Muscle of back (tissue), 11 donors: ENCODE data around the gene IGFBP5. TPM values are rescaled to one million over a fixed set of nuclear protein-coding genes. Genes with fewer than 3 reads are reported as not detected.

ENCODE experiments used
- DNase-seq, 3 donors: peaks; one replicate each; pipeline versions ENCODE4 v3.0.0 to v3.0.0-alpha.2; 2013
- polyA plus RNA-seq, 10 donors: library from polyadenylated mRNA; unstranded; fragments of 120-200 nt; gene quantifications; one replicate each; pipeline ENCODE4 v1.2.1, GENCODE V29; 2013; ENCODE audit not compliant: insufficient read length in 10 of 10

The IGFBP5 gene
- polyA plus RNA-seq, 10 donors: 360 to 578 (median 472) TPM

DNA sequence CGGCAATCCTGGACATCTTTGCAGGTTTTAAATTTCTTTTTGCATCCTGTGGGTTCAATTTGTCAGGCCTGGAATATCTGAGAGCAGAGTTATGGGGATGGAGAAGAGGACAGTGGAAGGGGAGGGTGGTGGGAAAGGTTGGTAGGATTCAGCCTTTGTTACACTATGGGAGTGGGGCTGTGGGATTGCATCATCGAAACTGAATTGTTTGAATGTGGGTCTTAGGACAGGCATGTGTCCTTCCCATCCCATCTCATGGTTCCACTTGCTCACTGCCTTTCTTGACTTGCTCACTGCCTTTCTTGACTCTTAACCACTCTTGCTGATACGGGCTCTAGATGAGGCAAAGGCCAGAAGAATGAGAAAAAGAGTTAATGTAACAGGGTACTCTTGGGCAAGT, 49.2 kb downstream of the IGFBP5 start:
- no peak for DNase-seq

DNA sequence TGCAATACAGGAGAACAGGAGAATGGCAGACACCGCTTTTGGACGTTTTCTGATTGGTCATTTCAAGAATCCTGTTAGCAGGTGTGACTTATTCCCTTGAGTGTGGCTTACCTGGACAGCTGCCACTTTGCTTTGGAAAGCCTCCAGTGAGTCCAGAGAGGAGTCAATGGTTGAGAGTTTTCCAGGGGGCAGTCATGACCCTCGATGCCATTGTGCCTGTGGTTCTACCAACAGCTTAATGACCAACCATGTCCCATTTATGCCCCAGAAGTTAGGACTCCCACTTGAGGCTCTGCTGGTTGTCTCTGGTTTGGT, 49.8 kb downstream of the IGFBP5 start:
- DNase-seq: no peak

DNA sequence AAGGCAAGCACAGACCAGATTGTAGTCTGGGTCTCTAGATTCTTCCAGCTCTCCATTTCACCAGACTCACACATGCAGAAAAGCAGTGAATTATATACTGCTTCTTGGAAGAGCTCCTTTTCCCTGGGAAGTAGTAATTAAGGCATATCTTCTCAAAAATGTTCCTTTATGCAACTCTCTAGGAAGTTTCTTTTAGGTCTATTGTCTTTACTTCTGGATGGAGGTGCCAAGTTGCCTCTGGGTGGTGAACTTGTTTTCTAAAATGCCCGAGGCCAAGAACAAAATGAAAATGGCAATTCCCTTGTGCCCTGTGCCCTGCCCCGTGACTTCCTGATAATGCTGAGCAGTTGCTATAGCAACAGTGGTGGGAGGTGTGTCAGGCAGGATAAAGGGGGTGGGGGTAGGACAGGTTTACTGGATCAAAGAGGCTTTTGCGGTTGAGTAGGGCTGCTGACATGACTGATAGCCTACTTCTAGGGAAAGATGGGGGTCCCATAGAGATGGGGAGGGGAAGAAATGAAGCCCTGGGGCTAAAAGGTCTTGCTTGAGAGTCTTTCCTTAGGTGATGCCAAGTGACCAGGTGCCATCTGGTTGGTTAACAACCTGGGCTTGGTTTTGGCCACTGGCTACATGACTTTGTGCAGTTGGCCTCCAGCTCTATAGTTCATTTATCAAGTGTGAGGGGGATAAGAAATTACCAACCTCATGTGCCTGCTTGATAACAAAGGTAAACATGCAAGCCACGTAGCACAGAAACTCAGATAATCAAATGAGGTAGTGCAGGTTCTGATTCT, 50.3 kb downstream of the IGFBP5 start:
- DNase-seq: no peak

DNA sequence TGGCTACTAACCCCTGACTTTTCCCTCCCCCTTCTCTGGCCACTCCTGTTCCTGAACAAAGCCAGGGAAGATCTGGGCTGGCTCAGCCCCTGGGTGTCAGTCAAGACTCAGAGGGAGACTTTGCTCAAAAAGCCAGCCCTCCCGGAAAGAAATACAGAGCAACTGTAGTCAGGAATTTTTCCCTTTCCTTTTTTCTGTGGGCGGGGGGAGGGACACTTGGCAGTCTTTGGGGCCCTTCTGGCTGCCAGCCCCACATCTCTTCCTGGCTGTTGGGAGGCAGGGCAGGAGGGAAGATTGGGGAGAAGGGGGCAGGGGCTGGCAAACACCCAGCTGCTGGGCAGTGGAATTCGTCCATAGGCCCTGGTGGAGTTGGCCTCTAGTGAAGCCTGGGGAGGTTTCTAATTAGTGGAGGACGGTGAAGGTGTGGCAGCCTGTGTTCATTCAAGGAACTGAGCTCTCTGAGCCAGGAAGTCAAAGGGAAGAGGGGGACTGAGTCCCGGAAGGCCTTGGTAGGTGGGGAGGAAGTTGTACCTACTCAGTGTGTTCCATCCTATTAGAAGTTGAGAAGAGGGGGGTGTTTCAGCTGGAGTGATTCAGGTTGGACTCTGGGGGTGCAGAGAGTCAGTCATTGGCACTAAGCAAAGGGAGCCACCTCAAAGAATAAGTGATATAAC, 51.2 kb downstream of the IGFBP5 start:
- DNase-seq: peak in 1 of 3 donors; percentile 75

DNA sequence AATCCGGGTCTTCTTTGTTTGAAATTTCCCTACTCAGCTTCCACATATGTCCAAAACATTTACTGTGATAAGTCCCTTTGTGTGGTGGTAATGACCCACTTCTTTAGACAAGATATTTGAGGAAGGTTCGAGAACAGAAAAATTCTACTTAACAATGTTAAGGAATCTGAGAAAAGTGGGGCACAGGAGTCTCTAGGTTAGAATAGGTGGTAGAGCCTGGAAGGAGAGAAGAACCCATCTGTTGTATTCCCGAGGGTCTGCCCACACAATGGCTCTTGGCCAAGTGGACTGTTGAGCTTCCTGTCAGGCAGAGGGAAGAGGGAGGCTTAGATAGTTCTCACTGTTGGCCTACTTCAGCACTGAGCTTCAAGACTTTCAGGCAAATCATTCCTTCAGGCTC, 57.9 kb downstream of the IGFBP5 start:
- no peak for DNase-seq

DNA sequence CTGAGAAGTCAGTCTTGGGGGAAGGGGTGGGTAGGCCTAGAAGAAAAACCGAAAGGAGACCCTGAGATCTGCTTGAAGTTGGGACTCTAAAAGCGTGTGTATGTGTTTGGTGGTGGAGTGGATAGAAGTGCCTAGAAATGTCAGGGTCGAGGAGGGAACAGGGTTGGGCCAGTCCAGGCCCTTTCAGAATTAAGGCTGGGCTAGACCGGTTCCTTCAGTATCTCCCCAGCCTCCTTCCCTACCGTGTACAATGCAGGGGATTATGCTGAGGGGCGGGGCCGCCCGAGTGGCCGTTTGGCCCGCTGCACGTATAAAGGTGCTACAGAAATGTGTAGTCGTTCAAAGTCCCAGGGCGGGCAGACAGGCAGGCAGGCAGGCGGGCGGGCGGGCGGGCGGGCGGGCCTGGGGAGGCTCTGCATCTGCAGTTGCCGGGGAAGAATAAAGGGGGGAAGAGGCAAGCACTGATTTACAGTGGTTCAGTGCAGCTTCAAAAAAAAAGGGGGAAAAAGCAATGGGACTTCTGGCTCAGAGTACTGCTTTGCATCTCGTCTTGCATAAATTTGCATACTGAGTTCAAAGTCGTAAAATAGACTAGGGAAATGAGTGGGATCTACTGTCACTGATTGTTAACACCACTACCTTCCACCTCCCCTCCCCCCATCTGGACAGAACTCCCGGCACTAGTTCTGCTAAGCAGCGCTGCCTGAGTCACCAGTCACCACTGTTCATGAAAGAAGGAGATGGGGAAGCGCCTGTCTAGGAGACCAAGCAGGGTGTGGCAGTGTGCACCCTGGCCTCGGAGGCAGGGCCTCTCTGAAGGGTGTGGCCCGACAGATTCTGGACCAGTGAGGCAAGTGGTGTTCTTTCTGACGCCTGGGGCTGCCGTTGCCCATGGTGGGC, 58.5 kb downstream of the IGFBP5 start:
- peak in 1 of 3 donors; percentile 57 for DNase-seq

DNA sequence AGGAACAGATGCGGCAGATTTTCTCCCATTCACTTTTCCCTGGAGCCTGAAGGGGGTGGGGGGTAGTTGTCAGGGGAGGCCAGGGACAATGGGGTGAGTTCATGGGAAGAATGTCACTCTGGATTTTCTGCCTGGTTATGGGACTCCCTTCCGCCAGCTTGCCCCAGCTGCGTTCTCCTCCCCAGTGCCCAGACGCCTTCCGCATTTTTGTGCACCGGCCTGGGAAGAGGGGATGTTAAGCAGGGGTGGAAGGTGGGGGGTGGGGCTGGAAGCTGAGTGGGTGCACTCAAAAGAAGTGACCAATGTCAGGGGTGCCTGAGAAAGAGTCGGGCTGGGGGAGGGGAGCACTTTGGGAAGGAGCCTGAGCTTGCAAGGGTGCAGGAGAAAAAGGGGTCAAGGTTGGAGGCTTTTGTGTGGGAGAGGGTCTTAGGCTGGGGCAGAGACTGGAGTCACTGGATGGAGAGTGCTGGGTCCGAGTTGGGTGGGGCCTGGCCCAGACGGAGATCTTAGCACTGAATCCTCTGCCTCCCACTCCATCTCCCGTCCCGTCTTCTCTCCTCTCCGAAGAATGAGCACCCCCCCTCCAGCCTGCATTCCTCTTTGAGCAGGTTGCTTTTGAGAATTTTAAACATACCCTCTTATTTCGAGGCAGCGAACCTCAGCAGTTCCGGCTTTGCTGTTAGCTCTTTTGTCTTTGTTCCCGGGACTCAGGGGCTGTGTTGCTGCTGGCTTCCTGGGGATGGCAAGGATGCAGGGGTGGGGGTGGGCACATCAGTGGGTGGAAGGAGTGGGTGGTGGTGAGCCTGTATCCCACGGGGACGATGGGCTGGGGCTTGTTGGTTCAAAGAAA, 59.4 kb downstream of the IGFBP5 start:
- DNase-seq: peak in 1 of 3 donors; percentile 59

DNA sequence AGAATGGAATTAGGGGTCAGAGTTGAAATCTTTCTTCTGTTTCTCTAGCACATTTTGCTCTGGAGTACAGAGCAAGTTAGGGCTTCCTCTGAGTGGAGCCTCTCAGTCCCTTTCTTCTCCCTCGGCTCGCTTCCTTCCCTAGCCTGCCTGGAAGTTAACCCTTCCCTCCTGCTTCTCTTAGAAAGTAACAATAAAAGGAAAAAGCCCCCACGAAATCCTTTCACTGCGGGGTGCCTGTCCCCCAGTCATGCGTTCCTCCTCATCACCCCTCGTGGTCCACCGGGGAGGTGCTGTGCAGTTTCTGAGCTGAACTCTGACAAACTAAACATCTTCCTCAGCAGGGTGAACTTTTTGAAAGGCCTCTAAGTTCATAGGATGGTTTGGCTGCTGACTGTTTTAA, 60.2 kb downstream of the IGFBP5 start:
- peak in 1 of 3 donors; percentile 59 for DNase-seq

DNA sequence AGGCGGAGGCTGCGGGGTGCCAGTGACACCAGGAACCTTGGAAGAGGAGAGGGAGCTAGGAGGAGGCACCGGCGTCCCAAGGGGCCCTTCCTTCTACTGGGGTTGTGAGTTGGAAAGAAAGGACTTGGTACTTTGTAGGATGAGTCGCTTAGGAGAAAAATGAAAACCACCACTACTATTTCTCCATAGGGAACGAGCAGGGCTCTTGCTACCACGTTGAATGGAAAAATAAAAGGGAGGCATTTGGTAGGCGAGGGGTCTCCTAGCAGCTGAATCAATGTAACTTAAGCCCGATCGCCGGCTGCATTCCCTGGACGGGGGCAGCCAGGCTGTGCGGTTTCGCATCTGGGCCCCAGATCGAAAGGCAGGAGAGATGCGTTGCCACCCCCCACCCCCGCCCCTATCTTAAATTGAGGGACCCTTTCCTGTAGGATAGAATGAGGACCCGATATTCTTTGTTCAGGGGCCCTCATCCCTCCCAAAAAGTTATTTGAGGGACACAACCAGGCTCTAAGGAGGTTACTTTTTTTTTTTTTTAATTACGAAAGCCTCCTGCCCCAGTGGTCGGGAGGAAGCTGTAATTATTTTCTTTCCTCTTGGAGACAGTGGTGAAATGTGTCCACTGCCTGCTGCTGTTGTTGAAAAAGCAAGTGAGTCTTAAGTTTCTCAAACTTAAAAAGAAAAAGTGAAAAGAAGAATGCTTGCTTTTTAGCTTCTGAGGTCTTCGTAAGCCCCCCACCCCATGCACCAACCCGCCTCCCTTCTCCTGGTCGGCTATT, 60.8 kb downstream of the IGFBP5 start:
- no peak for DNase-seq

DNA sequence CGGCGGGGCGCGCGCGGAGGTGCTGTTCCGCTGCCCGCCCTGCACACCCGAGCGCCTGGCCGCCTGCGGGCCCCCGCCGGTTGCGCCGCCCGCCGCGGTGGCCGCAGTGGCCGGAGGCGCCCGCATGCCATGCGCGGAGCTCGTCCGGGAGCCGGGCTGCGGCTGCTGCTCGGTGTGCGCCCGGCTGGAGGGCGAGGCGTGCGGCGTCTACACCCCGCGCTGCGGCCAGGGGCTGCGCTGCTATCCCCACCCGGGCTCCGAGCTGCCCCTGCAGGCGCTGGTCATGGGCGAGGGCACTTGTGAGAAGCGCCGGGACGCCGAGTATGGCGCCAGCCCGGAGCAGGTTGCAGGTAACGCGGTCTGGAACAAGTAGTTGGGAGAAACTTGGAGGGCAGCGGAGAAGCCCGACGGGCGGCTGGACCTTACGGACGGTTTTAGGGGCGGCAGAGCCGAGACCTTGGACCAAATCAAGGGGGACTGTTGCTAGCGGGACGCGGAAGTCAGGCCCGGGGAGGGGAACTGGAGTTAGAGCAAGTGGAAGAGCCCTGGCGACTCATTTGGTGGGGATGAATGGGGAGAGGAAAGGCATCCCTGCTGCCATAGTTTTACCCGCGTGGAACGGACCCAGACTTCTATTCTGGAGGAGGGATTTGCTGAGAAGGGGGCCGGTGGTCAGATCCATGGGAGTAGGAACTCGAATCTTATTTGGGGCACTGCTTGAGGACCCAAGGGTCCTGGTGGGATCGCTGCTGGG, 61.6 kb downstream of the IGFBP5 start:
- DNase-seq: peak in 1 of 3 donors; percentile 63

DNA sequence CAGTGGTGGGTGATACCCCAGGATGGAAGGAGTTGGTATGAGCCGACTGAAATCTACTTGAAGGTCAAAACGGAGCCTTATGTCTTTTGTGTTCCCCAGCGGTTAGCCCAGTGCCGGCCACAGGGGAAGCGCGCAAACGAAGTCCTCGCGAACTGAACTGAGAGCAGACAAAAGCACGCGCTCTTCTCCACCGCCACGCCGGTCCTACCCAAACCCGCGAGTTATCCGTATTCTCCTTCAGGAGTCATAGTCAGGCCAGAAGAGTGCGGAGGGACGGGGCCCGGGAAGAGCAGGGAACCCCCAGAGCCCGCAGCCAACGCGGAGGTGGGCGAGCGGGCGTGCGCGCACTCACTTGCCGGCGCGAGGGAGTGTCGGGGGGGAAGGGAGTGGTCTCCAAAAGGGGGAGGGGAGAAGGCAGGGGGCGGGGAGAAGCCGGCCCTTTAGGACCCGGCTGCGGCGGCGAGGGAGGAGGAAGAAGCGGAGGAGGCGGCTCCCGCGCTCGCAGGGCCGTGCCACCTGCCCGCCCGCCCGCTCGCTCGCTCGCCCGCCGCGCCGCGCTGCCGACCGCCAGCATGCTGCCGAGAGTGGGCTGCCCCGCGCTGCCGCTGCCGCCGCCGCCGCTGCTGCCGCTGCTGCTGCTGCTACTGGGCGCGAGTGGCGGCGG, 62.3 kb downstream of the IGFBP5 start, which contains the start of gene IGFBP2:
Gene IGFBP2, plus strand, starts transcription at position 469 of the 664 bp plus-strand sequence. Its CDS starts 104 bp downstream, at position 573.
- DNase-seq: peak in 2 of 3 donors; percentile 67 to 83

DNA sequence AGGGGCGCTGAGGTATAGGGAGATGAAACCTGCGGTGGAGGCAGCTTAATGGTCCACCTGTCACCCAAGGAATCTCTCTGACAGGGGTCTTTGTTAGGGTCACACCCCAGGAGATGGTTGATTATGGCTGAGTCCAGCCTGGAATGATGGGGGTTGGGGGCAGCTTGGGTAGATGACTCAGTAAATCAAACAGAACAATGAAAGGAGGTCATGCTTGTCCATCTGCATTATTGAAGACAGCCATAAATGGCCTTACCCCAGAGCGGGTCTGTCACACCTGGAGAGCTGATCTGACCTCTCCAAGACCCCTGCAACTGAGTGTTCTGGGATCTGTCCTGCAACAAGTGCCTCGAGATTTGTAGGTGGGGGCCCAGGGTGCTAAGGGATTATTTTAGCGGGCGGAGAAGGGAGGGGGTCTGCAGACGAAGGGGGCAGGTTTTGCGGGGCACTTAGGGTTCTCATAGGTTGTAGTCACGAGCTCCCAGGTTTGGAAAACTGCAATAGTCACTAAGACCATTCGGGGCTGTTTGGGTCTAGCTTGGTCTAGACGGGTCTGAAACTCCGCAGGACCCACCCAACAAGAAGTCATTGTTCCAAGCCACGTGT, 62.9 kb downstream of the IGFBP5 start:
- DNase-seq: no peak

DNA sequence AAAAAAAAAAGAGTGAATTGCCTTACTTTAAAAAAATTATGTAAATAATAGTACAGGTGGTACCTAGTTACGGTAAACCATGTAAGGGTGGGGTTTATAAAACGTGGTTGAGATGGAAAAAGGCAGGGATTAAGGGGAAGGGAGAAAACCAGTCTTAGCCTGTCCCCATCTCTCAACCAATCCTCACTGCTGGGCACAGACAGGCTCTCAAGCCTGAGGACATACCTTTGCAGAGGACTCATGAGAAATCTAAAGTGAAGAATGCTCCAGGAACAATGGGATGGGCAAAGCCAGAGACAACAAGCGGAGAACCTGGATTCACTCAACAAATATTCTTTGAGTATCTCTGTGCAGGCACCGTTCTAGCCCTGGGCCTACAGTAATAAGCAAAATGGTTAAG, 65.6 kb downstream of the IGFBP5 start:
- no peak for DNase-seq

DNA sequence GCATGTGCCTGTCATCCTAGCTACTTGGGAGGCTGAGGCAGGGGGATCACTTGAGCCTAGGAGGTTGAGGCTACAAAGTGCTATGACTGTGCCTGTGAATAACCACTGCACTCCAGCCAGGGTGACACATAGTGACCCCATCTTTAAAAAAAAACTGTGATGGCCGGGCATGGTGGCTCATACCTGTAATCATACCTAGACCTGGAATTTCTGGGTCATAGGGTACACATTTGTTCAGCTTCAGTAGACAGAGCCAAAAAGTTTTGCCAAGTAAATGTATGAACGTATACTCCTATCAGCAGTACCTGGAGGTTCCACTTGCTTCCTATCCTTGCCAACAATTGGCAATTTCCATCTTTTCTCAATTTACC, 68.5 kb downstream of the IGFBP5 start:
- no peak for DNase-seq

DNA sequence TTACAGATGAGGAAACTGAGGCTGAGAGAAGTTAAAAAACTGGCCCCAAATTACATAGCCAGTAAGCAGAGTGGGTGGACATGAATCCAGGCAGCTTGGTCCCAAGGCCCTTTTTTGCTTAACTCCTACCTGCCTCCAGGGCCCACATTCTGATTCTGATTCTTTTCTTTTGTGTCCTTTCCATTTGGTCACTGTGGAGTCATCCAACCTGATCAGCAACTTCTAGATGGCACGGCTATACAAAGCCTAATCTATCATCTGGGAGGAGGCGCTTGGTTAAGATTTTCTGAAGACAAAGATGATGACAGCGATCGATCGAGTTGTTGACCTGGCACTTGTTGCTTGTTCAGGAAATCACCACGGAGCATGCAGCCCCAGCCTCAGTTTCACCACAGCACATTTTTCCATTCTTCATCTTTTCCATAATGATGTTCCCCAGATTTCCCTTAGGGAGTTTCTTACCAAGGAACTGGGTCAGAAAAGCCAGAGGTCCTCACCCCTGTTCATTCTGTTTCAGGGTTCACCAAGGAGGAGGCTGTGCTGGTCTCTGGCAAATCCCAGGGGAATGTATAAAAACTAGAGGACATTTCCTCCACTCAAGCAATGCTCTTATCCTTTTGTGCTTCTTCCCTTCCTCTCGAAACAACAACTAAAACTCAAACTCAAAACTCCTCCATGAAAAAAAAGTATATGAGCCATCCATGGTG, 69.0 kb downstream of the IGFBP5 start:
- DNase-seq: no peak

DNA sequence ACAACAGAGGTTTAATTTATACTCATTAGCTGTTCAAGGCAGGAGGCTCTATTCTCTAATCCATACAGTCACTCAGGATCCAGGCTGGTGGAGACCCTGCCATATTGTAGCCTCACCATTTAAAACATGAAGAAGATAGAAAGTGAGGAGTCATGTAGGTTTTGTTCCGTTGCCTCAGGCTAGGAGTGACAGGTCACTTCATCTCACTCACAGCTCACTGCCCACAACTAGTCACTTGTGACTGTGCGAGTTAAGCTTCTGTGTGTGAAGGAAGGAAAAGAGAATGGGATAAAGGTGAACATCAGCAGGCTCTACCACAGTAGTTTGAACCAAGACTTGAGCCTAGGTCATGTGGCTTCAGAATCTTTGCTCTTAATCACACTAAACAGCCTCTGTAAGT, 71.1 kb downstream of the IGFBP5 start:
- DNase-seq: no peak

DNA sequence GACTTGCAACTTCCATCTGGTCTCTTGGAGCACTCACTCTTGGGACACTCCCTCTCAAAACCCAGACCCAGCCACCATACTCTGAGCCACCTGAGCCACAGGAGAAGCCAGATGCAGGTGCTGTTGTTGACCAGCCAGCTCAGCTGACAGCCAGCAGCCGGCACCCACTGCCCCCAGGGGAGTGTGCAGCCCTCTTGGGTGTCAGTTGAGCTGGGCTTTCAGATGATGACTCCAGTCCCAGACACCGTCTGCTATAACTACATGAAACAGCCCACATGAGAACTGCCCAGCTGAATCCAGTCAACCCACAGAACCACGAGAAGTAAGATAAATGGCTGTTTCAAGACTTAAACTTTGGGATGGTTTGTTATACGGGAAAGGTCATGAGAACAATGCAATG, 72.8 kb downstream of the IGFBP5 start:
- no peak for DNase-seq
